Body of pancreas (tissue), 4 donors: ENCODE measurements around the gene ZC3H7B.

Source experiments
- POLR2A ChIP-seq, 3 donors: fragments of 450-650 bp; IDR thresholded peaks; one replicate each; pipeline ENCODE4 v1.6.1; 2016; ENCODE audit warnings: antibody characterized with exemption in 3 of 3, mild to moderate bottlenecking in 2 of 3
- TF ChIP-seq, protein P1 (sequence below), 7 experiments: fragments of 450-650 bp in 4 of 7; fragments of 200-600 bp in 3 of 7; sonication (generic) in 3 of 7; IDR thresholded peaks; one replicate each; pipeline ENCODE4 v1.5.1; 2016 to 2019; ENCODE audit warnings: antibody characterized with exemption in 7 of 7

DNA sequence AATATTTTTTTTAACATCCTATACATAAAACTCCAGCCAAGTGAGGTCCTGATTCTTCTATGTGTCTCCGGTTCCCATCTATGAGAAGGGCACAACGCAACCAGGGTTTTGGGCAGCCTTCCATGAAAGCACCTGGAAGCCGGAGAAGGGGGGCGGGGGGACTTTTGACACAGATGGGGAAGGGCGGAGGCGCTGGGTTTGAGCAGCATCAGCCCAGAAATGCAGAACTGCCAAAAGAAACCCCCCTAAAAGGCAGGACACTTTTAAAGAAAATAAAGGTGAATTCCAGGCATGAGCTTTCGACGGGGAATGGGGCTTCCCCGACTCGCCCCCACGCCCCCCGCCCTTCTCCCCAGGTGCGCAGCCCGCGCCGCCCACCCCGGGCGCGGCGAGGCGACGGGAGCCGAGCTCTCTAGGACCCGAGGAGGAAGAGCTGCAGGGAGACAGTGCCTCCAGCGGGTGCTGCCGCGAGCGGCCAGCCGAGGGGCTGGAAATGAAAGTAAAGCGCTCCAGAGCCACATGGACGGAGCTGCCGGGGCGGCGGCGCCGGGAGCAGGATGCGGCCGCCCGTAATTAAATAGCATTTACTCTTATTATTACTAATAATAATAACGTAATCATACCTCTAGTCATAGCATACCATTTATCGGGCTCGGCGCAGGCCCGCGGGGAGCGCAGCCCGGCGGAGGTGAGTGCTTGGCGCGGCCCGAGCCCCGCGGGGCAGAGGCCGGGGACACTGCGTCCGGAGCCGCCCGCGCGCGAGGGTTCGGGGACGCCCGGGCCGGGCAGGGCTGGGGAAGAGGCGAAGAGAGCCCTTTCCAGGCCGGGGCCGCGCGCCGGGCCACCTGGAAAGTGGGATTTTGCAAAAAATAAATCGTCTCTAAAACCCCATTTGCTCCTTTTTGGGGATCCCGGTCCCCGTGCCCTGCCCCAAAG, at the start of gene ZC3H7B:
- TF ChIP-seq, protein P1, sequence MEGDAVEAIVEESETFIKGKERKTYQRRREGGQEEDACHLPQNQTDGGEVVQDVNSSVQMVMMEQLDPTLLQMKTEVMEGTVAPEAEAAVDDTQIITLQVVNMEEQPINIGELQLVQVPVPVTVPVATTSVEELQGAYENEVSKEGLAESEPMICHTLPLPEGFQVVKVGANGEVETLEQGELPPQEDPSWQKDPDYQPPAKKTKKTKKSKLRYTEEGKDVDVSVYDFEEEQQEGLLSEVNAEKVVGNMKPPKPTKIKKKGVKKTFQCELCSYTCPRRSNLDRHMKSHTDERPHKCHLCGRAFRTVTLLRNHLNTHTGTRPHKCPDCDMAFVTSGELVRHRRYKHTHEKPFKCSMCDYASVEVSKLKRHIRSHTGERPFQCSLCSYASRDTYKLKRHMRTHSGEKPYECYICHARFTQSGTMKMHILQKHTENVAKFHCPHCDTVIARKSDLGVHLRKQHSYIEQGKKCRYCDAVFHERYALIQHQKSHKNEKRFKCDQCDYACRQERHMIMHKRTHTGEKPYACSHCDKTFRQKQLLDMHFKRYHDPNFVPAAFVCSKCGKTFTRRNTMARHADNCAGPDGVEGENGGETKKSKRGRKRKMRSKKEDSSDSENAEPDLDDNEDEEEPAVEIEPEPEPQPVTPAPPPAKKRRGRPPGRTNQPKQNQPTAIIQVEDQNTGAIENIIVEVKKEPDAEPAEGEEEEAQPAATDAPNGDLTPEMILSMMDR (IDR thresholded peaks at IDR 0.05) = peak; percentile 43 to 72 (median 53)
- TF ChIP-seq POLR2A (IDR thresholded peaks at IDR 0.05) = peak; percentile 57 to 82 (median 74)
